NT2/D1 (cell line): ENCODE measurements around the gene SLC37A2.

Source experiments
- SUZ12 ChIP-seq: IDR thresholded peaks from 2 replicates; pipeline ENCODE4 v1.6.1; 2011; ENCODE audit not compliant: insufficient read length, insufficient read depth; ENCODE audit errors: extremely low read depth
- YY1 ChIP-seq: IDR thresholded peaks from 2 replicates; pipeline ENCODE4 v1.6.1; 2011; ENCODE audit not compliant: insufficient read length, insufficient read depth
- ZNF274 ChIP-seq: IDR thresholded peaks from 2 replicates; pipeline ENCODE4 v1.6.1; 2011; ENCODE audit warnings: mild to moderate bottlenecking, low read depth, low read length

- TF ChIP-seq SUZ12 (no peak), ZNF274 (no peak), YY1 (no peak)
Measured at GRCh38 chr11:125075900-125076317, 12.8 kb downstream of the SLC37A2 start.
